Measurements from ENCODE around the gene UTP25. TPM values are rescaled to one million over a fixed set of nuclear protein-coding genes. Genes with fewer than 3 reads are reported as not detected.

Gene UTP25
- total RNA-seq, 3 donors from 2014 or later (not counting 1 experiment from before 2014, with no cell fraction given) = 6.0 to 8.9 (median 8.3) TPM

GRCh38 chr1:209869291-209870149 is 41.7 kb downstream of the UTP25 start:
- ATAC-seq (no peak), DNase-seq (no peak)
- Mint-ChIP-seq H3K27me3 (ENCODE audit: low read depth in 2 of 2) (peaks cover 15 to 44% of the 10 kb centered on the region in 2 donors), H3K27ac (no peak overlapping the region), H3K4me3 (no peak overlapping the region), H3K36me3 (peaks cover 7% of the 10 kb centered on the region), H3K4me1 (no peaks in the 10 kb centered on the region), H3K9me3 (peaks cover 2 to 3% of the 10 kb centered on the region in 2 donors)
- no peak overlapping the region for H3K27ac ChIP-seq (ENCODE audit: low read length)
- peaks cover 2% of the 10 kb centered on the region for H3K27me3 ChIP-seq (ENCODE audit: control insufficient read depth, insufficient read depth, low read length)
- 83% methylated on average over 2 of the region's 2 CpGs for WGBS (ENCODE audit: insufficient coverage)
- H3K9me3 ChIP-seq (ENCODE audit: control insufficient read depth, insufficient read depth, low read length) = peaks cover 4% of the 10 kb centered on the region
- no peaks in the 10 kb centered on the region for H3K36me3 ChIP-seq (ENCODE audit: control insufficient read depth, insufficient read depth, low read length)
- no peak for TF ChIP-seq CTCF (IDR thresholded peaks at IDR 0.05)
- intact Hi-C loops (cut with micrococcal nuclease) = no loop called here
- H3K4me3 ChIP-seq (ENCODE audit: low read length) = no peak overlapping the region
- H3K4me1 ChIP-seq (ENCODE audit: control insufficient read depth, insufficient read depth, low read length) = no peaks in the 10 kb centered on the region

GRCh38 chr1:209870151-209870831 is 42.5 kb downstream of the UTP25 start:
- Mint-ChIP-seq H3K4me1 (no peaks in the 10 kb centered on the region), H3K9me3 (peaks cover 2 to 3% of the 10 kb centered on the region in 2 donors), H3K27me3 (ENCODE audit: low read depth in 2 of 2) (peaks cover 15 to 44% of the 10 kb centered on the region in 2 donors), H3K4me3 (no peak overlapping the region), H3K36me3 (peaks cover 7% of the 10 kb centered on the region), H3K27ac (no peak overlapping the region)
- Histone ChIP-seq H3K27ac (ENCODE audit: low read length) (no peak overlapping the region), H3K4me3 (ENCODE audit: low read length) (no peak overlapping the region), H3K4me1 (ENCODE audit: control insufficient read depth, insufficient read depth, low read length) (no peaks in the 10 kb centered on the region), H3K9me3 (ENCODE audit: control insufficient read depth, insufficient read depth, low read length) (peaks cover 4% of the 10 kb centered on the region), H3K27me3 (ENCODE audit: control insufficient read depth, insufficient read depth, low read length) (peaks cover 2% of the 10 kb centered on the region), H3K36me3 (ENCODE audit: control insufficient read depth, insufficient read depth, low read length) (no peaks in the 10 kb centered on the region)
- intact Hi-C loops (cut with micrococcal nuclease) = no loop called here
- no peak for TF ChIP-seq CTCF (IDR thresholded peaks at IDR 0.05)
- DNase-seq (no peak), ATAC-seq (no peak)
- WGBS (ENCODE audit: insufficient coverage) = 72% methylated on average over 3 of the region's 4 CpGs

GRCh38 chr1:209871006-209871405 is 43.2 kb downstream of the UTP25 start:
- Mint-ChIP-seq H3K27ac (no peak overlapping the region), H3K4me1 (no peaks in the 10 kb centered on the region), H3K36me3 (peaks cover 7% of the 10 kb centered on the region), H3K9me3 (peaks cover 2 to 3% of the 10 kb centered on the region in 2 donors), H3K4me3 (no peak overlapping the region), H3K27me3 (ENCODE audit: low read depth in 2 of 2) (peaks cover 14 to 45% of the 10 kb centered on the region in 2 donors)
- DNase-seq (no peak), ATAC-seq (no peak)
- H3K9me3 ChIP-seq (ENCODE audit: control insufficient read depth, insufficient read depth, low read length) = peaks cover 4% of the 10 kb centered on the region
- no peaks in the 10 kb centered on the region for H3K36me3 ChIP-seq (ENCODE audit: control insufficient read depth, insufficient read depth, low read length)
- 50% methylated on average over 1 of the region's 1 CpG for WGBS (ENCODE audit: insufficient coverage)
- intact Hi-C loops (cut with micrococcal nuclease) = no loop called here
- H3K27ac ChIP-seq (ENCODE audit: low read length) = no peak overlapping the region
- H3K4me1 ChIP-seq (ENCODE audit: control insufficient read depth, insufficient read depth, low read length) = no peaks in the 10 kb centered on the region
- no peak for TF ChIP-seq CTCF (IDR thresholded peaks at IDR 0.05)
- peaks cover 2% of the 10 kb centered on the region for H3K27me3 ChIP-seq (ENCODE audit: control insufficient read depth, insufficient read depth, low read length)
- H3K4me3 ChIP-seq (ENCODE audit: low read length) = no peak overlapping the region

Measured in natural killer cell (primary cell).